GM19193 (cell line): ENCODE results near the gene ZNF81.

Experiments
- POLR2A ChIP-seq: IDR thresholded peaks from 4 replicates; pipeline ENCODE4 v1.6.1; 2011; ENCODE audit not compliant: insufficient read depth, insufficient read length; ENCODE audit errors: extremely low read depth

Gene ZNF81

DNA sequence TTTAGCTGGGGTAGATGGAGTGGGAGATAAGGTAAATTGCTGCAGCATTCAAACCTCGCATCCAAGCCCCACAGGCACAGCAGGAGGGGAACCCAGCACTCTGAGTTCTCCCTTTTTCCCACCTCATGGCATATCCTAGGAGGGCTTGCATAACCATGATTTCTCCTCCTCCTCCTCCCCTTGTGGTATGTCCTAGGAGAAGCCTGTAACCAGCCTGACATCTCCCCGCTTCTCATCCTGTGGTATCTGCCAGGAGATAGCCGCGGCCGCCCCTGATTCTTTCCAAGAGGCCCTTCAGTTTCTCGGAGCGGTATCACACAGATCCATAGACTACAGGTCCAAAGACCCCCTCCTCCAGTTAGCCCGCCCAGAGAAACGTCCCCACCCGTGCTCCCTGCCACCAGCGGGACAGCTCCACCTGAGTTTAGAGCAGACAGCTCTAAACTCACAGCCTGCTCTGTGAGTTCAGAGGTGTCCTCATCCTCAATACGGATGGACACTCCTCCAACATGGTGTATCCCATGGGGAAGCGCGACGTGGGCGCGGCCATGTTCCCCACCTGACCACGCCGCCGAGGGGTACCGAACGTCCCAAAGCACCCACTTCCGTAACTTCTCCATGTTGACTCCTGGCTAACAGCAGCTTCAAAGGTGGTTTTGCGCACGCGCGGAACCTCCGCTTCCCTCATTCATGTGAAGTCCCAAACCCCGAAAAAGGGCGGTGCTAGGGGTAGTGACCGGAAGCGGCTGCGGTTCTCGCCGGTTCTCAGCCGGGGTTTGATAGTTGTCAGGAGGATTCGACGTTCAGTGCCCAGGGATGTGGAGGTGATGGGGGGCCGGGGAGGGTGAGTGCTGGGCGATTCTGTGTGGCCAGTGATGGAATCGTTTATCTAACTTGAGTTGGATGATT lies at the start of gene ZNF81:
Gene ZNF81 (plus strand): TSS at position 739 of the 909 bp plus-strand sequence. CDS start 9,366 bp downstream, outside the sequence.
- peak; percentile 71 for TF ChIP-seq POLR2A

DNA sequence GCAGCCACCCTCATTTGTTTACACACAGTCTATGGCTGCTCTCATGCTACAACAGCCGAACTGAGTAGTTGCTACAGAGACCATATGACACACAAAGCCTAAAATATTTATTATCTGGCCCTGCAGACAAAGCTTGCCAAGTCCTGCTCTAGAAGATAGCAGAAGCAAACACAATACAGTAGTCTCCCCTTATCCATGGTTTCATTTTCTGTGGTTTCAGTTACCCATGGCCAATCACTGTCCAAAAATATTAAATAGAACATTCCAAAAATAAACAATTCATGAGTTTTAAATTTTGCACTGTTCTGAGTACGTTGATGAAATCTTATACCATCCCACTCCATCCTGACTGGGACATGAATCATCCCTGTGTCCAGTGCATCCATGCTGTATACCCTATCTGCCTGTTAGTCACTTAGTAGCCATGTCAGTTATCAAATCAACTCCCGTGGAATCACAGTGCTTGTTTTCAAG lies 40.2 kb upstream of the ZNF81 start:
- no peak for TF ChIP-seq POLR2A

DNA sequence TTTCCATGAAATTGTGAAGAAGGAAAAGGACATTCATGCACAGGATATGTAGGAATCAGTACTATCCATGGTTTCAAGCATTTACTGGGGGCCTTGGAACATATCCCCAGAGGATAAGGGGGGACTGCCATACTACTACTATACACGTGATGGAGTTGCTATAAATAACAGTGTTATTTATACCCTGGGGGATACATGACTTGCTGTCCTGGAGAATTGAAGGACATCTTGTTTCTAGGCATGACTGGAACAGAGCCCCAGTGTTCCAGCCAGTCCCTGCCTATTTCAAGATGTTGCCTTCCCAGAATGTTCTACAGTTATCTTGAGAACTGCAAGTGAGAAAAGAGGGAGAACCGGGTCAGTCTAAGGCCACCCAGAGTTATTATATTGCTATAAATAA lies 39.6 kb upstream of the ZNF81 start:
- no peak for TF ChIP-seq POLR2A

DNA sequence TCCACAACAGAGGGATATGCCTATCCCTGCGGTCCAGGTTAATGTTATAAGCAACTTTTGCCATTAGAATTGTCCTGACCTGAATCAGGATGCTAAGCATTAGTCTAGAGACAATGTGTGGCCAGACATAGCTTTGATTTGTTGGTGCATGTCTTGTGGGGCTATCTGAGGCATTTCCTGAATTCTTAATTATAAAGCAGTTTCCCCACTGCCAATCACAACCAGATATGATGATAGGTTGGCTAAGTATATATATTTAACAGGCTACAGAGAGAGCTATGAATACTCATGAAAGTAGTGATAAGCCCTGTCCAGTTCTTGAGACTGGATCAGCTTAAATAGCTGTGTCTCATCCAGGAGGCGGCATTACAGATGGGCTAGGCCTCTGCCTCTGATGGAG lies 37.8 kb upstream of the ZNF81 start:
- TF ChIP-seq POLR2A: no peak

- no peak for TF ChIP-seq POLR2A
These were observed 34.1 kb upstream of the ZNF81 start for GRCh38 chrX:47802589-47802988.

DNA sequence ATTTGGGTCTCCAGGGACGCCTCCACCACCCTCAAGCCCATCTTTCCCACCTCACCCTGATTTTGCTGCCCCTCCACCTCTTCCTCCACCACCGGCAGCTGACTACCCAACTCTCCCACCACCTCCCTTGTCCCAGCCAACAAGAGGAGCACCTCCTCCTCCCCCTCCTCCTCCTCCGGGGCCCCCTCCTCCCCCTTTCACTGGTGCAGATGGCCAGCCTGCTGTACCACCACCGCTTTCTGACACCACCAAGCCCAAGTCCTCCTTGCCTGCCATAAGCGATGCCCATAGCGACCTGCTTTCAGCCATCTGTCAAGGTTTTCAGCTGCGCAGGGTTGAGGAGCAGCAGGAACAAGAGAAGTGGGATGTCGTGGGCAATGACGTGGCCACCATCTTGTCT lies 32.4 kb upstream of the ZNF81 start:
- TF ChIP-seq POLR2A: no peak

DNA sequence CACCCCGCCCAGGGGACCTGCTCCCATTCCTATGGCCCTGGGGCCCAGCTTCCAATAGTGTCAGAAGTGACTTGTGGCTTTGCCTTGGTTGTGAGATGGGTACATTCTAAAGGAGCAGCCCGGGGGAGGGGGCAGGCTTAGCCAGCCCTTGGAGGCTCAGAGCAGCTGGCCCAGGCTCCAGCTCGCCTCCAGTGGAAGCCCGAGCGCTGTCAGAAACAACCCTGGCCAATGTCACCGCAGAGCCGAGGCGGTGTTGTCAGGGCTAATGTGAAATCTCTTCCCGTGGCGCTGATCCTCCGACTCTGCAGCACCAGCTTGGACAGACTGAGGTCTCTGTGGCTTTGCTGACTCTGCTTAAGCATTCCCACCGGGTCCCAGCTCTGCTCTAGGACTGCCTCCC lies 29.2 kb upstream of the ZNF81 start:
- no peak for TF ChIP-seq POLR2A

DNA sequence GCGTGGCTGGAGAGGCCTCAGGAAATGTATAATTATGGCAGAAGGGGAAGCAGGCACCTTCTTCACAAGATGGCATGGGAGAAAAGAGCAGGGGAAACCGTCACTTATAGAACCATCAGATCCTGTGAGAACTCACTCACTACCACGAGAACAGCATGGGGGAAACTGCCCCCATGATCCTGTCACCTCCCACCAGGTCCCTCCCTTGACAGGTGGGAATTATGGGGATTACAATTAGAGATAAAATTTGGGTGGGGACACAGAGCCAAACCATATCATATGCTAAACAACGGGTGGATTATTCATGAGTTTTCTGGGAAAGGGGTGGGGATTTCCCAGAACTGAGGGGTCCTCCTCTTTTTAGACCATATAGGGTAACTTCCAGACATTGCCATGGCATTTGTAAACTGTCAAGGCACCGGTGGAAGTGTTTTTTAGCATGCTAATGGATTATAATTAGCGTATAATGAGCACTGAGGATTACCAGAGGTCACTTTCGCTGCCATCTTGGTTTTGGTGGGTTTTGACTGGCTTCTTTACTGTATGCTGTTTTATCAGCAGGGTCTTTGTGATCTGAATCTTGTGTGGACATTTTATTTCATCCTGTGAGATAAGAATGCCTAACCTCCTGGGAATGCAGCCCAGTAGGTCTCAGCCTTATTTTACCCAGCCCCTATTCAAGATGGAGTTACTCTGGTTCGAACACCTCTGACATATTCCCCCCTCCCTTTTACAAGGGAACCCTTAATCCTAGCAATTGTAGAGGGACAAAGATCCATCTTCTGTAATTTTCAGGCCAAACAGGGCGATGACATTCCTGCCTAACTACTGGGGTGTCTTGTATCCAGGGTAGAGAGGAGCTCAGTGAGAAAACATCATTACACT lies 27.6 kb upstream of the ZNF81 start:
- no peak for TF ChIP-seq POLR2A

- no peak for TF ChIP-seq POLR2A
These were observed 21.9 kb upstream of the ZNF81 start for GRCh38 chrX:47814851-47815250.

DNA sequence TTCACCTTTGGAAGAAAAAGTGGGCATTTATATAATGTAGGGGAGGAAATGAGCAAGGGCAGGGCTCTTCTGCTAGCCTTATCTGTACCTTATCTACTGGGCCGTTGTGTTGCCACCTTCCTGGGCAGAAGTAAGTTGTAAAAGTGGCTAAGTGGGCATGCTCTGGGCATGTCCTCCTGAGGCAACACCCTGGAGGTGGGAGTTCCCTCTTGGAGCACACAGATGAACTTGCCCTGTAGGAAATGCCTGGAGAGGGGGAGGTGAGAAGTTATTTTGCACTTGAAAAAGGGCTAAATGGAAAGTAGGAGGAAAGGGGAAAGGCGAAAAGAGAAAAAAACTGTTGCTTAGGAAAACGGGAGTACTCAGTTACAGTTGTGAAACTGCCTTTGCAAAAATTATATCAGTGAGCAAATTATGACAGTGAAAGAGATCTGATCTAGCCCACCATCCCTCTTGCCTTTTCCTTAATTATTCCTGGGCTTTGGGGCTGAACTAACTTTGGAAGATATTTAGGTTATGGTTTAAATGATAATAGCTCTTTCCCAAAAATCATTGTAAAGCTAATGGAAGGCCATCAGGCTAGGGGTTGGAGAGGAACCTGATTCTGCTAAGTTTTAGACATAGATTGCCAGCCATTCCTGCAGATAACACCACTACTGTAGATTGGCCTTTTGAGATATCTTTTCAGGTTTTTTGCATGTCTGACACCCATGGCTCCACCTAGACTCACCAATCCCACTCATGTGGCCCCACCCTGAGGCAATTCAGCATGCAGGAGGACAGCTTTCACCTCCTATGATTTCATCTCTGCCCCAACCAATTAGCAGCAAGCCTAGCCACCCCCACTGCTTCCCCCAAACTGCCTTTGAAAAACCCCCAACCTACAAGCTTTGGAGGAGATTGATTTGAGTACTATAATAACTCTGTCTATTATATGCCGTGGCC lies 20.5 kb upstream of the ZNF81 start:
- TF ChIP-seq POLR2A: no peak

- TF ChIP-seq POLR2A: no peak
These were observed 19.3 kb upstream of the ZNF81 start for GRCh38 chrX:47817421-47817820.

DNA sequence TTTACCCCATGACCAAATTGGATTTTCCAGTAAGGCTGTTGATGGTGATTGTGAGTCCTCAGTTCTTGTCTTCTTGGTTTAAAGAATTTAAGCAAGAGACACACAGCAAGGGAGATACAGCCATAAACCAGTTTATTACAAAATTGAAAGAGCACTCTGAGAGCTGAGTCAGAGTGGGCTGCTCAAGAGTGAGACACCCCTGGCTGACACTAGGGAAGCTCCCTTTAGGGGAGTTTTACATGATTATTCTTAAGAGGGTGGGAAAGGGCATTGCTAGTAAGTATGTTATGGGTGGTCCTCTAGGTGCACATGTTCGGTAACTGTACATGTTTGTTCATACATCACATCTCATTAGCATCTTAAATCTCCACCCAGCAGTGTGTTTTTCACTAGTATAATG lies 18.8 kb upstream of the ZNF81 start:
- TF ChIP-seq POLR2A: no peak

DNA sequence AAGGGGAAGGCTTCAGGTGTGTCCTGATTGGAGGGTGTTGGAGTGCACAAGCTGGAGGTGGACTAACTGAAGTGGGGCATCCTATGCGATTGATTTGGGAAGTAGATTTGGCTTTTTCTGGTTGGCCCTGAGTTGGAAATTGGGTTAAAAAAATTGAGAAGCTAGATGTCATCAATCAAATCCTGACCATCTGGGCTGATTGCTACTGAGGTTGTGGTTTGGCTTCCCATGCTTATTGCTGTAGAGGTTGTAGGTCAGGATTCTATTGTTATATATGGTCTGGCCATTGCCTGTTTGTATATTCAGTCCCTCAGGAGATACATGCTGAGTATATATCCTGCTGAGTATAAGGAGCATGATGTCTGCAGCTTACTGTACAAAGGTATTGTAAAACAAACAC lies 7.7 kb upstream of the ZNF81 start:
- TF ChIP-seq POLR2A: no peak

GRCh38 chrX:47831788-47832187 lies 4.9 kb upstream of the ZNF81 start:
- no peak for TF ChIP-seq POLR2A
